ENCODE results near the gene CHTOP.
"Not testable (repeated sequence)": the region's sequence is repeated elsewhere in the genome, so short reads cannot be mapped to it uniquely, and the experiment has no call there.

The CHTOP gene

GRCh38 chr1:153661111-153661708 lies 27.3 kb downstream of the CHTOP start:
- Histone ChIP-seq H3K27me3 (ENCODE audit: control insufficient read depth, insufficient read depth, low read length) (no peaks in the 10 kb centered on the region), H3K9me3 (ENCODE audit: control insufficient read depth, insufficient read depth, low read length) (no peaks in the 10 kb centered on the region), H3K4me1 (ENCODE audit: control insufficient read depth, insufficient read depth, low read length) (no peaks in the 10 kb centered on the region), H3K36me3 (ENCODE audit: control insufficient read depth, insufficient read depth, low read length) (peaks cover 24% of the 10 kb centered on the region; the same call in 1 of the 2 replicates), H3K27ac (ENCODE audit: low read length) (no peak overlapping the region), H3K4me3 (ENCODE audit: low read length) (no peak overlapping the region)
- no peak for DNase-seq (ENCODE audit: low read depth, low spot score)
- no CpG with 5 or more reads among the region's 9 CpGs for WGBS (ENCODE audit: insufficient coverage, insufficient read length)

- no CpG with 5 or more reads among the region's 2 CpGs for WGBS (ENCODE audit: insufficient coverage, insufficient read length)
Measured at GRCh38 chr1:153662269-153662668, 28.4 kb downstream of the CHTOP start.

DNA sequence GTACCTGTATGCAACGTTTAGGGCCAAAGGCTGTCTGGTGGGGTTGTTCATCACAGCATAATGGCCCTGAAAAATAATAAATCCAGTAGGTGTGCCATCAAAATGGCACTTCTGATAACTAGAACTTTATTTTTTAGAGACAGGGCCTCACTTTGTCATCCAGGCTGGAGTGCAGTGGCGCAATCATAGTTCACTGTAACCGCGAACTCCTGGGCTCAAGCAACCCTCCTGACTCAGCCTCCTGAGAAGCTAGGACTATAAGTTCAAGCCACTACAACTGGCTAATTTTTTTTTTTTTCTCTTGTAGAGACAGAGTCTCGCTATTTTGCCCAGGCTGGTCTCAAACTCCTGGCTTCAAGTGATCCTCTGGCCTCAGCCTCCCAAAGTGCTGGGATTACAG lies 29.3 kb downstream of the CHTOP start:
- no peaks in the 10 kb centered on the region for H3K4me1 ChIP-seq (ENCODE audit: control insufficient read depth, insufficient read depth, low read length)
- no peak overlapping the region for H3K27ac ChIP-seq (ENCODE audit: low read length)
- no CpG with 5 or more reads among the region's 5 CpGs for WGBS (ENCODE audit: insufficient coverage, insufficient read length)
- H3K4me3 ChIP-seq (ENCODE audit: low read length) = no peak overlapping the region
- H3K27me3 ChIP-seq (ENCODE audit: control insufficient read depth, insufficient read depth, low read length) = no peaks in the 10 kb centered on the region
- H3K9me3 ChIP-seq (ENCODE audit: control insufficient read depth, insufficient read depth, low read length) = no peaks in the 10 kb centered on the region
- peaks cover 39% of the 10 kb centered on the region; the same call in 1 of the 2 replicates for H3K36me3 ChIP-seq (ENCODE audit: control insufficient read depth, insufficient read depth, low read length)
- no peak for DNase-seq (ENCODE audit: low read depth, low spot score)

More at GRCh38 chr1:153662269-153662668, 28.4 kb downstream of the CHTOP start:
- Histone ChIP-seq H3K27ac (ENCODE audit: low read length) (no peak overlapping the region), H3K4me1 (ENCODE audit: control insufficient read depth, insufficient read depth, low read length) (no peaks in the 10 kb centered on the region), H3K36me3 (ENCODE audit: control insufficient read depth, insufficient read depth, low read length) (peaks cover 34% of the 10 kb centered on the region; the same call in 1 of the 2 replicates), H3K9me3 (ENCODE audit: control insufficient read depth, insufficient read depth, low read length) (no peaks in the 10 kb centered on the region), H3K27me3 (ENCODE audit: control insufficient read depth, insufficient read depth, low read length) (no peaks in the 10 kb centered on the region), H3K4me3 (ENCODE audit: low read length) (no peak overlapping the region)
- no peak for DNase-seq (ENCODE audit: low read depth, low spot score)

DNA sequence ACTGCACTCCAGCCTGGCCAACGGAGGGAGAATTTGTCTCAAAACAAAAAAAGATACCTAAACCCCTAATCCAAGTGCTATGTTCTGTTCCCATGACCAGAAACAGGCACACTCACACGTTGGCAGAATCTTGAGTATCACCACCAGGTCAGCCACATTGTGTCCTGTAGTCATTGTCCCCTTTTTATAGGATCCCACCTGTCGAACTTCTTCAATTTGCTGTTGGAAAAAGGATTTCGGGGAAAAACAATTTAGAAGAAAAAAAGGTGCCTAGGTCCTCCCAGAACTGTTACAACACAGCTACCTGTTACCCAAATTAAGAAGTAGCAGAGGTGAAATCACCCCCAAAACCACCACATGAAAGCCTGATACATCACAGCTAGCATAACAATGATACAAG lies 33.6 kb downstream of the CHTOP start:
- H3K4me3 ChIP-seq (ENCODE audit: low read length) = no peak overlapping the region
- no peak overlapping the region for H3K27ac ChIP-seq (ENCODE audit: low read length)
- no peak for DNase-seq (ENCODE audit: low read depth, low spot score)
- H3K9me3 ChIP-seq (ENCODE audit: control insufficient read depth, insufficient read depth, low read length) = no peaks in the 10 kb centered on the region
- H3K27me3 ChIP-seq (ENCODE audit: control insufficient read depth, insufficient read depth, low read length) = no peaks in the 10 kb centered on the region
- peaks cover 47% of the 10 kb centered on the region; the same call in 1 of the 2 replicates for H3K36me3 ChIP-seq (ENCODE audit: control insufficient read depth, insufficient read depth, low read length)
- no CpG with 5 or more reads among the region's 4 CpGs for WGBS (ENCODE audit: insufficient coverage, insufficient read length)
- no peaks in the 10 kb centered on the region; the same call in 1 of the 2 replicates for H3K4me1 ChIP-seq (ENCODE audit: control insufficient read depth, insufficient read depth, low read length)

- H3K9me3 ChIP-seq (ENCODE audit: control insufficient read depth, insufficient read depth, low read length); H3K27me3 ChIP-seq (ENCODE audit: control insufficient read depth, insufficient read depth, low read length); H3K27ac ChIP-seq (ENCODE audit: low read length); H3K4me1 ChIP-seq (ENCODE audit: control insufficient read depth, insufficient read depth, low read length); H3K4me3 ChIP-seq (ENCODE audit: low read length); DNase-seq (ENCODE audit: low read depth, low spot score): not testable (repeated sequence)
- peaks cover 40% of the 10 kb centered on the region; the same call in 1 of the 2 replicates for H3K36me3 ChIP-seq (ENCODE audit: control insufficient read depth, insufficient read depth, low read length)
- WGBS (ENCODE audit: insufficient coverage, insufficient read length) = no CpG with 5 or more reads among the region's 8 CpGs
Measured at GRCh38 chr1:153668672-153669071, 34.8 kb downstream of the CHTOP start.

DNA sequence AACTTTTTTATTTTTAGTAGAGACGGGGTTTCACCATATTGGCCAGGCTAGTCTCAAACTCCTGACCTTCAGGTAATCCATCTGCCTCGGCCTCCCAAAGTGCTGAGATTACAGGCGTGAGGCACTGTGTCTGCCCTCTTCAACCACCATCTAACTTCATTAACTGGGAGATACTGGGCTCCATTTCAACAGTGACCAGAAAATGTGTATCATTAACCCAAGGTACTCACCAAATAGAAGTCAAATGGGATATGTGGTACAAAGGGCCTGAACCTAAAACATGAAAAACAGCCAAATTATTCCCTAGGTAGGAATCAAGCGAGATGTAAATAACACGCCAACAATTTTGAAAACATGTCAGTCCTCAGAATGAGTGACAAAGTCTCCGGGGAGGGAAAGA lies 35.7 kb downstream of the CHTOP start:
- Histone ChIP-seq H3K36me3 (ENCODE audit: control insufficient read depth, insufficient read depth, low read length) (peaks cover 32% of the 10 kb centered on the region; the same call in 1 of the 2 replicates), H3K27ac (ENCODE audit: low read length) (no peak overlapping the region), H3K27me3 (ENCODE audit: control insufficient read depth, insufficient read depth, low read length) (no peaks in the 10 kb centered on the region), H3K4me1 (ENCODE audit: control insufficient read depth, insufficient read depth, low read length) (no peaks in the 10 kb centered on the region; the same call in 1 of the 2 replicates), H3K9me3 (ENCODE audit: control insufficient read depth, insufficient read depth, low read length) (no peaks in the 10 kb centered on the region), H3K4me3 (ENCODE audit: low read length) (peak overlapping the region; percentile 88; the same call in 1 of the 2 replicates)
- DNase-seq (ENCODE audit: low read depth, low spot score) = no peak
- WGBS (ENCODE audit: insufficient coverage, insufficient read length) = no CpG with 5 or more reads among the region's 6 CpGs

DNA sequence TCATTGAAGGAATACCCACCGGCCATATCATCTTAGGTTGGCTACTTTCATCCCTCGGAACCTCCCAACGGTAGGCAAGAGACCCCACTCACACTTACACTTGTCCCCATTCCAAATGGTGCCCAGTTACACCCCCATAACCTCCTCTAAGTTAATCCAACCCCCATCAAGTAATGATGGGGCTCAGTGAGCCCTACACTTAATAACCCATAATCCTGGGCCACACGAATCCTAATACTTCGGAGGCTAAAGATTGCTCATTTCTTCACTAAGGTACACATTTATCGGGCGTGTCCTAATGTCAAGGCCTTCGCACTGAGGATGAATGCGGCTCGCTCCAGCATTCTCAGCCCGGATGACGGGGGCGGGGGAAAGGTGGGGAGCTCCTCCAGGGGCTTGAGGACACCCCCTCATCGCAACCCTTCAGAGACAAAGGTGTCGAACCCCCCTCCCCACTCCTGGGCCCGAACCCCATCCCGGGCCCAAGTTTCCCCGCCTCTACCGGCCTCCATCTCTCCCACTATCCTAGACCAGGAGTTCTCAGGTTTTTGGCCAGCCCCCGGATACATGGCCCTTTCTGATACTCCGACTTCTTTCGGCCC lies 36.5 kb downstream of the CHTOP start:
- H3K4me1 ChIP-seq (ENCODE audit: control insufficient read depth, insufficient read depth, low read length) = no peaks in the 10 kb centered on the region; the same call in 1 of the 2 replicates
- WGBS (ENCODE audit: insufficient coverage, insufficient read length) = no CpG with 5 or more reads among the region's 22 CpGs

DNA sequence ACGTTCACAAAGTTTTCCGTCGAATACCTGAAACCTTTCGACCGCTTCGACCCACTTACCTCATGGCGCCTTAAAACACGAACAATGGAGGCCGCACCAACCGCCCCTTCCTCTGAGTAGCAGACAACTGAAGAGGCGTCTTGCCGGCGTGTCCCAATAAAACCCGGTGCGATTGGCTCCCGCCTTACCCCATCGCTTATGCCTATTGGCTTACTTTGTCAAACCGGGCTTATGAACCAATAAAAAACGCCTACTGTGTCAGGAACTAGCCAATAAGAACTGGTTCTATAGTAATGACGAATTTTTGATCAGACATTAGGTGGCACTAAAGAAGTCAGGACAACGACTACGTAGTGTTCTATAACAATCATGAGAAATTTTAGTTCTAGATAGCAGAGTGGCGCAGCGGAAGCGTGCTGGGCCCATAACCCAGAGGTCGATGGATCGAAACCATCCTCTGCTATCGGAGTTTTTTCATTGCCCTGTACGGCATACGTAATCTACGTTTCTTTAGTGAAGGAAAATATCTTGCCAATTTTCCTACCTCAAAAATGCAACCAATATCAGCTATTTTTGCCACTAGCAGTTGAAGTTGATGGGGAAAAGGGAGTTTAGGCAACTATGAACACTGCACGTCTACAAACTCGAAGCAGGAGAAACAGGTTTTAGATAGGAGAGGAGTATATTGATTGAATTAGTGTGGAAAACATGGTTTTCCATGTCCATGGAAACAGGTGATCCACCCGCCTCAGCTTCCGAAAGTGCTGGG lies 37.2 kb downstream of the CHTOP start, which contains the start of gene ILF2:
ILF2 (minus strand) TSS at position 135 of the 769 bp plus-strand sequence; CDS start at position 64, 71 bp downstream.
- no peak within 1 kb of the TSS for H3K27ac ChIP-seq (ENCODE audit: low read length)
- H3K36me3 ChIP-seq (ENCODE audit: control insufficient read depth, insufficient read depth, low read length) = peaks cover 29% of the 10 kb centered on the region; the same call in 1 of the 2 replicates
- peak within 1 kb of the TSS; percentile 88 for H3K4me3 ChIP-seq (ENCODE audit: low read length)
- H3K27me3 ChIP-seq (ENCODE audit: control insufficient read depth, insufficient read depth, low read length) = no peaks in the 10 kb centered on the region
- no peaks in the 10 kb centered on the region for H3K9me3 ChIP-seq (ENCODE audit: control insufficient read depth, insufficient read depth, low read length)
- no peaks in the 10 kb centered on the region; the same call in 1 of the 2 replicates for H3K4me1 ChIP-seq (ENCODE audit: control insufficient read depth, insufficient read depth, low read length)
- WGBS (ENCODE audit: insufficient coverage, insufficient read length) = no CpG with 5 or more reads among the region's 35 CpGs
- DNase-seq (ENCODE audit: low read depth, low spot score) = peak; percentile 94

More for the DNA sequence above, 36.5 kb downstream of the CHTOP start:
- H3K9me3 ChIP-seq (ENCODE audit: control insufficient read depth, insufficient read depth, low read length) = no peaks in the 10 kb centered on the region
- no peak for DNase-seq (ENCODE audit: low read depth, low spot score)
- H3K36me3 ChIP-seq (ENCODE audit: control insufficient read depth, insufficient read depth, low read length) = peaks cover 29% of the 10 kb centered on the region; the same call in 1 of the 2 replicates
- peak overlapping the region; percentile 88 for H3K4me3 ChIP-seq (ENCODE audit: low read length)
- H3K27ac ChIP-seq (ENCODE audit: low read length) = no peak overlapping the region
- no peaks in the 10 kb centered on the region for H3K27me3 ChIP-seq (ENCODE audit: control insufficient read depth, insufficient read depth, low read length)

- Histone ChIP-seq H3K4me3 (ENCODE audit: low read length) (peak overlapping the region; percentile 87; the same call in 1 of the 2 replicates), H3K36me3 (ENCODE audit: control insufficient read depth, insufficient read depth, low read length) (peaks cover 24% of the 10 kb centered on the region; the same call in 1 of the 2 replicates)
- not testable (repeated sequence) for H3K27me3 ChIP-seq (ENCODE audit: control insufficient read depth, insufficient read depth, low read length); H3K9me3 ChIP-seq (ENCODE audit: control insufficient read depth, insufficient read depth, low read length); H3K4me1 ChIP-seq (ENCODE audit: control insufficient read depth, insufficient read depth, low read length); DNase-seq (ENCODE audit: low read depth, low spot score); H3K27ac ChIP-seq (ENCODE audit: low read length)
- WGBS (ENCODE audit: insufficient coverage, insufficient read length) = no CpG with 5 or more reads among the region's 28 CpGs
Measured at GRCh38 chr1:153671628-153672353, 37.9 kb downstream of the CHTOP start.
